GM19240 (cell line): Measurements from ENCODE around the gene PNMA6A.
A peak's percentile ranks its signal among the peaks of the same experiment; 100 is the strongest.
"Not testable (repeated sequence)": the region's sequence is repeated elsewhere in the genome, so short reads cannot be mapped to it uniquely, and the experiment has no call there.

ENCODE experiments used
- DNase-seq: peaks from one replicate; pipeline ENCODE4 v3.0.0; 2011; ENCODE audit warnings: low spot score; ENCODE audit not compliant: insufficient read length

The PNMA6A gene

GRCh38 chrX:153071909-153072583, at the start of gene PNMA6A:
Gene PNMA6A (plus strand): TSS chrX:153072454. CDS start chrX:153073063, 609 bp downstream.
- not testable (repeated sequence) for DNase-seq

DNA sequence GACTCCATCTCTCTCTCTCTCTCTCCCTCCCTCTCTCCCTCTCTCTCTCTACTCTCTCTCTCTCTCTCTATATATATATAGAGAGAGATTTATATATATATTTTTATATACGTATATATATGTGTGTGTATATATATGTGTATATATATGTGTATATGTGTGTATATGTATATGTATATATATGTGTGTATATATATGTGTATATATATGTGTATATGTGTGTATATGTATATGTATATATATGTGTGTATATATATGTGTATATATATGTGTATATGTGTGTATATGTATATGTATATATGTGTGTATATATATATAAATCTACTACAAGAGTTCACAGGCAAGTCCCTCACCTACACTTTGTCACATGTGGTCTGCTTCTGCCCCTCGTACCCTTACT, 45.8 kb upstream of the PNMA6A start:
- DNase-seq, result not testable (repeated sequence)

GRCh38 chrX:153028487-153028886, 43.8 kb upstream of the PNMA6A start:
- not testable (repeated sequence) for DNase-seq

- no peak for DNase-seq
Observed at GRCh38 chrX:153029162-153029561, 43.1 kb upstream of the PNMA6A start.

- no peak for DNase-seq
Observed at GRCh38 chrX:153029875-153030274, 42.4 kb upstream of the PNMA6A start.

- no peak for DNase-seq
Observed at GRCh38 chrX:153030801-153031200, 41.5 kb upstream of the PNMA6A start.

DNA sequence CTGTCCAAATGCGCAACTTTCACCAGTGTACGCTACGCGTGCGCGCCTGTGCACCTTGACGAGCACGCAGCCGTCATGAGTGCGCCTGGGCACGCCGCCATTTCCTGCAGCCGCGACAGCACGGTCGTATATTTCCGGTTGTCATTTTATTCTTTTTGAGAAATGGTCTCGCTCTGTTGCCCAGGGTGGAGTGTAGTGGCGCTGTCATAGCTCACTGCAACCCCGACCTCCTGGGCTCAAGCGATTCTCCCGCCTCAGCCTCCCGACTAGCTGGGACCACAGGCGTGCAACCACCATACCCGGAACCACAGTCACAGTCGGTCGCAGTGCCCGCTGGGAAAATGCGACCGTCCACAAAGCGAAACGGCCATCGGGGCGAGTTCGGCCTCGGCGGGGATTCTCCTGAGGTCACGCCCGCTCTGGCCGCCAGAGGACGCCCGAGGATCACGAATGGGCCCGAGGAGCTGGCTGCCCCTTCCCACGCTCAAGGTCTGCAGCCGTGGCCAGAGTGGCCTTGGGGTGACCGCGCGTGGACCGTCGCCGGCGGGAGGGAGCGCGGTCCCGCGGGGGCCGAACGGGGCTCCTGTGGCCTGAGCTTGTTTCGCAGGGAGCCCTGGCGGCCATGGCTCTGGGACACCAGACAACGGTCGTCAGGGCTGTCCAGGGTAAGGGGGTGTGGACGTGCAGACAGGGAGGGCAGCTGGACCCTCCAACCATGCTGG, 39.7 kb upstream of the PNMA6A start:
- DNase-seq, result peak; percentile 31

DNA sequence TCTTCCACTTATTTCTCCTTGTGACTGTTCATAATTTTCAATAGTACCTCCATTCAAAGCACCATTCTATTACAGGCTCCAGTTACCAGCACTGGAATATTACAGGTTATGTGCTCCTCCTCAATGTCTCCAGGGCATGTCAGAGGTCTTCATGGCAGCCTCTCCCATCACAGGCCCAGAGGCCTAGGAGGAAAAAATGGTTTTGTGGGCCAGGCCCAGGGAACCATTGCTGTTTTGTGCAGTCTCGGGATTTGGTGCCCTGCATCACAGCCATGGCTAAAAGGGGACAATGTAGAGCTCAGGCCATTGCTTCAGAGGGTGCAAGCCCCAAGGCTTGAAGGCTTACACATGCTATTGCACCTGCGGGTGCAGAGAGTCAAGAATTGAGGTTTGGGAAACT, 23.2 kb upstream of the PNMA6A start:
- no peak for DNase-seq

DNA sequence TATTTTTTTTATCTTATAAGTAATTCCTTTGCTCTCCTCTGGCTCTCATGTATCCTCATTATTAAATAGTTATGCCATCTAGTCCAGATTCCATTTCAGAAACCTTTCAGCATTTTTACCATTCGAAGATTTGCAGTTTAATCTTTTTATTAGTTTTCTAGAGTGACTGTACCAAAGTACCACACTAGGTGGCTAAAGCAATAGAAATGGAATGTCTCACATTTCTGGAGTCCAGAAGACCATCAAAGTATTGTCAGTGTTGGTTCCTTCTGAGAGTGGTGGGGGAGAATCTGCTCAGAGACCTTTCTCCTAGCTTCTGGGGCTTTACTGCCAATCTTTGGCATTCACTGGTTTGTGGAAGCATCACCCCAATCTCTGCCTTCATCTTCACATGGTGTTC, 19.7 kb upstream of the PNMA6A start:
- no peak for DNase-seq

DNA sequence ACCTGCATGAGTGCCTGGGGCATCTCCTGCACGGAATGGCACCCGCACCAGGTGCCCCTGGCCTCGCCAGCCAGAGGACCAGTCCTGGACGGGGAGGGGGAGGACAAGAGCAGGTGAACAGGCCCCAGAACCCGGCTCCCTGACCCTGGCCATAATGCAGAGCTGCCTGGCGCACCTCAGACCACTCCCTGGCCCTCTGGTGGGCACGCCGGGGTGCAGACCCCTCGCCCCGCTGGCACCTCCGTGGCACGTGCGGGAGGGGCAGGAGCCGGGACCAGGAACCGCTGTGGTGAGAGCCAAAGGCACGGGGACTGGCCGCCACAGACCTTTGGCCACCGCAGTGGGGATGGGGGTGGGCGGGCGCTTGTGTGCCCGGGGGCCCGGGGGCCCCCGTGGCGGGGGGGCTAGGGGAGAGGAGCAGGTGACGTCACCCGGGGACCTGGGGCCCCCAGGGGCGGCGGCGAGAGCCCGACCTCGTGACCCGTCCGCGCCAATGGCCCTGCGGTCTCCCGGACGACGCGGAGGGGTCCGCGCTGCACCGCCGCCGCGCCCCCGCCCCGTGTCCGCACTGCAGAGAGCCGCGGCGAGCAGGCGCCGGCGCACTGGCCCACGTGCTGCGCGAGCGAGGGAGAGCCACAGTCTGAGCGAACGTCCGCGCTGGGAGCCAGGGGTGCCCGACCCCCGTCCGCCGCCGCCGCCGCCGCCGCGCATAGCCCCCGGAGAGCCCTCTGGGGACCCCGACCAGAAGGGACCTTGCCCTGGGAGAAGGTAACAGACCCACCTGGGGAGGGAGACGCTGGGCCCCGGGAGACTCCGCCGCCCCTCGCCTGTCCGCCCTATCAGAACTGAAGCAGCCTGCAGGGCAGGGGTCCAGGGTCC, 16.1 kb upstream of the PNMA6A start, which contains the start of gene PNMA3:
Gene PNMA3, plus strand, starts transcription at position 600 of the 879 bp plus-strand sequence. CDS start 586 bp downstream, outside the sequence.
- DNase-seq, result no peak

- no peak for DNase-seq
Observed at GRCh38 chrX:153057281-153057680, 15.0 kb upstream of the PNMA6A start.

- no peak for DNase-seq
Observed at GRCh38 chrX:153059191-153060094, 12.8 kb upstream of the PNMA6A start.

DNA sequence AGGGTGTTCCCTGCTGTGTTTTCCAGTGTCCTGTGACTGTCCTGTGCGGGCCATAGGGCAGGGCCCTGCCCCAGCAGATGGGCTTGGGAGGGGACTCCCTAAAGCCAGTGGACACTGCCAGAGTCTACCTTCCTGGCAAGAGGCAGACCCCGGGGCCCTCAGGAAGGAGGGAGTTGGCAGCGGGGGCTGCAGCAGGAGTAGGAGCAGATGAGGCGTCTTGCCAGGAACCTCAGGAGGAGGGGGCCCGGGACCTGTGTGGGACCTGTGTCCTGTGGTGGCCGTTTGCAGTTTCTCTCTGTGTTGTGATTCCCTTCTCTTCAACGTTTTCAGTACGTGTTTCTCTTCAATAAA, 12.2 kb upstream of the PNMA6A start:
- DNase-seq, result no peak

DNA sequence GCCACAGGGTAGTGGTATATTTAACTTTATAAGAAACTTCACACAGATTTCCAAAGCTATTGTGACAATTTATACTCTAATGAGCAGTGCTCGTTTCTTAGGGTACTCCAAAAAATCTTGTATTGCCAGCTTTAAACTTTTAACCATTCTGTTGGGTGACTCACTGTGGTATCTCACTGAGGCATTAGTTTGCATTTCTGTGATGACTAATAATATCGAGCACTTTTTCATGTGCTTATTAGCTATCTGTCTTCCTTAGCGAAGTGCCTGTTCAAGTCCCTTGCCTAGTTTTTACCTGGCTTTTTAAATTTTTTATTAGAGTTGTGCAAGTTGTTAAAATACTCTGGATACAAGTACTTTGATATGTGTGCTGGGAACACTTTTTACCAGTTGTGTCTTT, 10.5 kb upstream of the PNMA6A start:
- no peak for DNase-seq

DNA sequence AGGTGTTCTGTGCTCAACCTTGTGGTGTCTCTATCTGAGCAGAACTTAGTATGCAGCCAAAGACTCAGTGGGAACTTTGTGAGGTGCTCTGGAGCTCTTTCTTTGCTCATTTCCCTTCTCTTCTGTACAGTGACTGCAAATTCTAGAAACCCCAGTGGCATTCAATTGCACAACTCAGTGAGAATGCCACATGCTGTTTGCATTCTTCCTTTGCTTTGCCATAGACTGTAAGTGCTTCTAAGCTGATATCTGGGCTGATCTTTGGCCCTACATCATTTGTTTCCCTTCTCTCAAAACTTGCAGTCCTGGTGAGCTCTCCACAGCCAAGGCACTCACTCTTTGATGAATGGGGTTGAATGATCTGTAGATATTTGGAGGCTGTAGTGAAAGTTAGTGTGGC, 8.9 kb upstream of the PNMA6A start:
- no peak for DNase-seq

DNA sequence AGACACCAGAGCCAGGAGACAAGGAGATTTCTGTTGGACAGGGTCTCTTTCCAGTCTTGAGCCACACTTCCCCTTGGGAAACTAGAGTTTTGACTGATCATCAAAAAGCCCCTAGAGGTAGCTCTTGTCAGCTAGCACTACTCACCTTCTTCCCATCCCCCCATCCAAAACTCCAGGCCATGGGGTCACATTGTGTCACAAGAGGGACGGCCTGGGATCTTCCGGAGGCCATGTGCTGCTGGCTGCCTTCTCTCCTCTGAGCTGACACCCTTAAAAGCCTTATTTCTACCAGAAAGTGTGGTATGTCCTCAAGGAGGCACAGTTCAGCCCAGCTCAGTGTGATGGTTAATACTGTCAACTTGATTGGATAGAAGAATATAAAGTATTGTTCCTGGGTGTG, 8.2 kb upstream of the PNMA6A start:
- DNase-seq, result no peak

DNA sequence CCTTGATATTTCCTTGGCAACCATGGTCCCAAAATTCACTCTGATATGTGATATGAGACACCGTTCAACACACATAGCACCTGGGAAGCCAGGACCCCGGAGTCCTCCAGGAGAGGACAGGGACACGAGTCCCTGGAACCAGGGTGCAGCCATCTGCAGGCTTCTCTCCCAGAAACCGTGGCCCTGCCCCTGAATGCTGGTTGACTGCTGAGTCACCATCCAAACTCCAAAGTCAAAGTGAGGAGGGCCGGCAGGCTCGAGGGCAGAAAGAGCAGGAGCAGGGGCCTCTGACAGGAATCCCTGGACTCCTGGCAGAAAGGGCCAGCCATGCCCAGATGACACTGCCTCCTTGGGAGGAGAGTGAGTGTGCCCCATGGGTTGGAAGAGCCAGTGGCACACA, 6.9 kb upstream of the PNMA6A start:
- no peak for DNase-seq

GRCh38 chrX:153066402-153066801, 5.9 kb upstream of the PNMA6A start:
- not testable (repeated sequence) for DNase-seq

DNA sequence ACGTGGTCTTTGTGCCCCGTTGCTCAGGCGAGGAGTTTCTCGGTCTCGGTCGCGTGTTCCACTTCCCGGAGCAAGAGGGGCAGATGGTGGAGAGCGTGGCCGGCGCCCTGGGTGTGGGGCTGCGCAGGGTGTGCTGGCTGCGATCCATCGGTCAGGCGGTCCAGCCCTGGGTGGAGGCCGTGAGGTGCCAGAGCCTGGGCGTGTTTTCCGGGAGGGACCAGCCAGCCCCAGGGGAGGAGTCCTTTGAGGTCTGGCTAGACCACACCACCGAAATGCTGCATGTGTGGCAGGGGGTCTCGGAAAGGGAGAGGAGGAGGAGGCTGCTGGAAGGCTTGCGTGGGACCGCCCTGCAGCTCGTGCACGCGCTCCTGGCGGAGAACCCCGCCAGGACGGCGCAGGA, 1.1 kb downstream of the PNMA6A start:
- DNase-seq, result not testable (repeated sequence)

DNA sequence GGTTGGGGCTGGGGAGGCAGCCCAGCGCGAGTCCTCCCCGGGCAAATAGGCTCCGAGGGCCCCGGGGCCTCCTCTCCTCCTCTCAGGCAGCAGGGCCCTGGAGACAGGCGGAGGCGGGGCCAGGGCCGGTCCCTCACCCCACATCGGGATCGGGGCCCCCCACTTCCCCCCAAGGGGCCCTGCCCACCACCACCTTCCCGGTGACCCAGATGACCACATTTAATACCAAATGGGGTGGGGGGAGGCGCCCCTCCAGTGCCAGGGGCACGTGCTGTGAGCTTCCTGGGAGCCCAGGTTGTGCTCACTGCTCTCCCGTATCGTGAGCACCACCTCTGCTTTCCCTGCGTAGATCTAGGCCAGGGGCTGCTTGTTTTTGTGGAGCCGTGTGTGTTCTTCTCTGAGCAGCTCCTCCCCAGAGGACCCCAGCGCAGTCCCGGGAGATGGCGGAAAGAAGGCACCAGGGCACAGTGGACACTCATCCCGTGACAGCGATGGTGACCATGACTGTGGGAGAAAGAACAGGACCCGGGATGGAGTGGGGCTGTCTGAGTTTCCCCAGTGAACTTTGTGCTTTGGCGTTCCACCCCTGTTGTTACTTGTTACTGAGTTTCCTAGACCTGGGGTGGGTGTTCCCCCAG, 2.1 kb downstream of the PNMA6A start:
- no peak for DNase-seq
